Small intestine (tissue), 7 donors: ENCODE data around the gene MORN1. TPM values are rescaled to one million over a fixed set of nuclear protein-coding genes. Genes with fewer than 3 reads are reported as not detected.

Source experiments
- DNase-seq, 2 donors: peaks; one replicate each; pipeline versions ENCODE4 v3.0.0 to v3.0.0-alpha.2; 2013
- FAIRE-seq: peaks from 2 replicates; lab custom pipeline; 2012; peaks lifted over from hg19 to GRCh38; lab: Jason Lieb, UNC
- H3K27ac ChIP-seq, 3 donors: one replicate each; pipeline ENCODE4 v1.5.1; 2013; ENCODE audit warnings: low read length in 2 of 3, mild to moderate bottlenecking in 2 of 3, control low read depth in 1 of 3, inconsistent platforms in 1 of 3, low read depth in 1 of 3, moderate library complexity in 1 of 3
- H3K27me3 ChIP-seq, 3 donors: one replicate each; pipeline ENCODE4 v1.6.1; 2013; ENCODE audit warnings: low read length in 3 of 3, inconsistent platforms in 1 of 3; ENCODE audit not compliant: control insufficient read depth in 3 of 3, insufficient read depth in 3 of 3
- H3K36me3 ChIP-seq, 3 donors: one replicate each; pipeline ENCODE4 v1.6.1; 2013; ENCODE audit warnings: low read length in 3 of 3, inconsistent platforms in 1 of 3, low read depth in 1 of 3, mild to moderate bottlenecking in 1 of 3, moderate library complexity in 1 of 3; ENCODE audit not compliant: control insufficient read depth in 3 of 3, insufficient read depth in 2 of 3
- H3K4me1 ChIP-seq, 3 donors: one replicate each; pipeline ENCODE4 v1.6.1; 2013; ENCODE audit warnings: low read length in 2 of 3, inconsistent platforms in 1 of 3, low read depth in 1 of 3, mild to moderate bottlenecking in 1 of 3, moderate library complexity in 1 of 3; ENCODE audit not compliant: control insufficient read depth in 3 of 3, insufficient read depth in 2 of 3
- H3K4me3 ChIP-seq, 3 donors: one replicate each; pipeline ENCODE4 v1.5.1; 2013; ENCODE audit warnings: low read length in 3 of 3, control low read depth in 1 of 3, inconsistent platforms in 1 of 3, low read depth in 1 of 3, mild to moderate bottlenecking in 1 of 3, moderate library complexity in 1 of 3
- H3K9me3 ChIP-seq, 2 donors: one replicate each; pipeline ENCODE4 v1.6.1; 2013; ENCODE audit warnings: low read depth in 1 of 2, low read length in 1 of 2; ENCODE audit not compliant: control insufficient read depth in 2 of 2, insufficient read depth in 1 of 2
- WGBS, 3 donors: extraction: QIAGEN DNeasy Blood & Tissue Kit; methylation state at CpG; one replicate each; pipeline ENCODE4 v1.1.7; 2013; 5-methylcytosine and 5-hydroxymethylcytosine counted together
- polyA plus RNA-seq, 4 donors: library from polyadenylated mRNA; stranded (reverse) in 3 of 4; unstranded in 1 of 4; fragments of 200-250 nt in 3 of 4; fragments of 120-200 nt in 1 of 4; gene quantifications; one replicate each; pipeline versions ENCODE4 v1.2.1 to v1.2.3, GENCODE V29; 2013
- donor health status: healthy with polysubstance abuse.
- donor health status: control.
- donor health status: control.
- donor health status: Bipolar disorder and iron deficiency.
- donor health status: healthy.

MORN1 gene
- polyA plus RNA-seq, 4 donors, result 1.1 to 10.6 (median 2.8) TPM

GRCh38 chr1:2435746-2436355, 44.5 kb upstream of the MORN1 start:
- Histone ChIP-seq H3K36me3 (no peaks in the 10 kb centered on the region), H3K27me3 (peaks cover 0 to 12% (median 0%) of the 10 kb centered on the region in 3 donors), H3K4me3 (no peak overlapping the region), H3K9me3 (no peaks in the 10 kb centered on the region), H3K4me1 (peaks cover 0 to 40% (median 0%) of the 10 kb centered on the region in 3 donors), H3K27ac (no peak overlapping the region)
- FAIRE-seq, result no peak
- WGBS, 3 donors, result 50 to 79% (median 63%) methylated on average over 1 to 2 of the region's 2 CpGs
- DNase-seq, result no peak

DNA sequence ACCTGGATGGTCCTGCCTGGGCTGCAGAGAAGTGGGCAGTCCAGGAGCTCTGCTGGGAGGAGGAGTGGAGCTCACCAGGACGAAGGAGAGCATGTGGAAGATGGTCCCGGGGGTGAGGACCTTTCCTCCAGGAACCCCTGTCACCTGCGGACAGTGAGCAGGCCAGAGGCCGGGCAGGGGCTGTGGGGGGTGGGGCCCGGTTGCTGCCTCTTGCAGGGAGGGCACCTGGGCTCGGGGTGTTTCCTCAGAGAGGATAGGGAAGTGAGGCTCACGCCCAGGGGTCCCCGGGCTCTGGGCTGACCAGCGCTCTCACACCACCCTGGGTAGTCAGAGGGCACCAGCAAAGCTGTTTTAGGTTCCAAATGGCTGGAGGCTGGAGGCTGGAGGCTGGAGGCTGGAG, 43.7 kb upstream of the MORN1 start:
- H3K36me3 ChIP-seq, result no peaks in the 10 kb centered on the region
- peaks cover 0 to 12% (median under 1%) of the 10 kb centered on the region in 3 donors for H3K27me3 ChIP-seq
- no peak overlapping the region for H3K27ac ChIP-seq
- H3K9me3 ChIP-seq, result peaks cover 0 to 2% of the 10 kb centered on the region in 2 donors
- 61 to 71% (median 65%) methylated on average over 9 of the region's 9 CpGs for WGBS, 3 donors
- FAIRE-seq, result no peak
- no peak overlapping the region for H3K4me3 ChIP-seq
- H3K4me1 ChIP-seq, result peaks cover 0 to 47% (median 0%) of the 10 kb centered on the region in 3 donors
- no peak for DNase-seq

- Histone ChIP-seq H3K9me3 (peaks cover 0 to 11% of the 10 kb centered on the region in 2 donors), H3K27me3 (peaks cover 0 to 12% (median 3%) of the 10 kb centered on the region in 3 donors), H3K27ac (no peak overlapping the region), H3K4me3 (no peak overlapping the region), H3K36me3 (no peaks in the 10 kb centered on the region), H3K4me1 (peaks cover 0 to 52% (median 0%) of the 10 kb centered on the region in 3 donors)
- 47 to 55% (median 48%) methylated on average over 34 of the region's 34 CpGs for WGBS, 3 donors
- no peak for FAIRE-seq
- DNase-seq, result peak in 1 of 2 donors; percentile 35
These were observed 42.7 kb upstream of the MORN1 start for GRCh38 chr1:2433936-2434655.

GRCh38 chr1:2433196-2433595, 41.8 kb upstream of the MORN1 start:
- peaks cover 0 to 12% (median 3%) of the 10 kb centered on the region in 3 donors for H3K27me3 ChIP-seq
- WGBS, 3 donors, result 84 to 86% (median 85%) methylated on average over 10 to 13 of the region's 13 CpGs
- H3K36me3 ChIP-seq, result no peaks in the 10 kb centered on the region
- peaks cover 0 to 11% of the 10 kb centered on the region in 2 donors for H3K9me3 ChIP-seq
- no peak overlapping the region for H3K4me3 ChIP-seq
- DNase-seq (no peak), FAIRE-seq (no peak)
- no peak overlapping the region for H3K27ac ChIP-seq
- peaks cover 0 to 52% (median 0%) of the 10 kb centered on the region in 3 donors for H3K4me1 ChIP-seq

GRCh38 chr1:2432441-2432844, 41.1 kb upstream of the MORN1 start:
- peaks cover 0 to 52% (median 0%) of the 10 kb centered on the region in 3 donors for H3K4me1 ChIP-seq
- DNase-seq (no peak), FAIRE-seq (no peak)
- H3K27me3 ChIP-seq, result peaks cover 0 to 12% (median 3%) of the 10 kb centered on the region in 3 donors
- no peak overlapping the region for H3K27ac ChIP-seq
- 49 to 61% (median 58%) methylated on average over 11 to 16 of the region's 16 CpGs for WGBS, 3 donors
- H3K36me3 ChIP-seq, result no peaks in the 10 kb centered on the region
- no peak overlapping the region for H3K4me3 ChIP-seq
- peaks cover 0 to 11% of the 10 kb centered on the region in 2 donors for H3K9me3 ChIP-seq

- 58 to 70% (median 60%) methylated on average over 10 of the region's 10 CpGs for WGBS, 3 donors
- Histone ChIP-seq H3K27me3 (peaks cover 0 to 12% (median 3%) of the 10 kb centered on the region in 3 donors), H3K4me3 (no peak overlapping the region), H3K9me3 (peaks cover 0 to 11% of the 10 kb centered on the region in 2 donors), H3K36me3 (no peaks in the 10 kb centered on the region), H3K27ac (no peak overlapping the region), H3K4me1 (peaks cover 0 to 52% (median 0%) of the 10 kb centered on the region in 3 donors)
- FAIRE-seq (no peak), DNase-seq (no peak)
These were observed 40.2 kb upstream of the MORN1 start for GRCh38 chr1:2431518-2431917.

DNA sequence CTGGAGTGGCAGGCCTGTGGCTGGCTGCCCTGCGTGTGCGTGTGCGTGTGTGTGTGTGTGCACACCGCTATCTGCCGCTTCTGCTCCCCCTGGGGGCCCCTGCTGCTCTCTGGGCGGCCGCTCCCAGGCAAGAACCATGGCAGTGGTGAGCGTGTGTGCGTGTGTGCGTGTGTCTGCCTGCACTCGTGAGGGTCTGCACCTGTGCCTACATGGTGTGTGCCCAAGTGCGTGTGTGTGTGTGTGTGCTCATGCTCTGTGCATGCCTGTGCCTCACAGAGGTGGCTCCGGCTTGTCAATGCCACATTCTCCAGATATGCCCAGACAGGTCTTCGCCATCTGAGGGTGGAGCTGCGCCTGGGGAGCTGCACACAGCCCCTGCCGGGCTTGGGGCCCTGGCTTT, 39.7 kb upstream of the MORN1 start:
- H3K4me3 ChIP-seq, result no peak overlapping the region
- FAIRE-seq (no peak), DNase-seq (no peak)
- peaks cover 0 to 52% (median 0%) of the 10 kb centered on the region in 3 donors for H3K4me1 ChIP-seq
- 22 to 44% (median 38%) methylated on average over 16 of the region's 16 CpGs for WGBS, 3 donors
- peak overlapping the region in 1 of 3 donors; percentile 77 for H3K27ac ChIP-seq
- peaks cover 0 to 11% of the 10 kb centered on the region in 2 donors for H3K9me3 ChIP-seq
- H3K36me3 ChIP-seq, result no peaks in the 10 kb centered on the region
- peaks cover 0 to 12% (median 3%) of the 10 kb centered on the region in 3 donors for H3K27me3 ChIP-seq

- peaks cover 0 to 12% (median 3%) of the 10 kb centered on the region in 3 donors for H3K27me3 ChIP-seq
These were observed 39.2 kb upstream of the MORN1 start for GRCh38 chr1:2430592-2430973.

More at GRCh38 chr1:2430592-2430973, 39.2 kb upstream of the MORN1 start:
- Histone ChIP-seq H3K36me3 (no peaks in the 10 kb centered on the region), H3K9me3 (peaks cover 0 to 11% of the 10 kb centered on the region in 2 donors), H3K27ac (peak overlapping the region in 1 of 3 donors; percentile 77), H3K4me1 (peaks cover 0 to 52% (median 0%) of the 10 kb centered on the region in 3 donors), H3K4me3 (no peak overlapping the region)
- 11 to 56% (median 37%) methylated on average over 10 of the region's 10 CpGs for WGBS, 3 donors
- FAIRE-seq, result no peak
- peak; percentile 74 to 89 for DNase-seq
